ENCODE measurements around the gene PLAAT3.

DNA sequence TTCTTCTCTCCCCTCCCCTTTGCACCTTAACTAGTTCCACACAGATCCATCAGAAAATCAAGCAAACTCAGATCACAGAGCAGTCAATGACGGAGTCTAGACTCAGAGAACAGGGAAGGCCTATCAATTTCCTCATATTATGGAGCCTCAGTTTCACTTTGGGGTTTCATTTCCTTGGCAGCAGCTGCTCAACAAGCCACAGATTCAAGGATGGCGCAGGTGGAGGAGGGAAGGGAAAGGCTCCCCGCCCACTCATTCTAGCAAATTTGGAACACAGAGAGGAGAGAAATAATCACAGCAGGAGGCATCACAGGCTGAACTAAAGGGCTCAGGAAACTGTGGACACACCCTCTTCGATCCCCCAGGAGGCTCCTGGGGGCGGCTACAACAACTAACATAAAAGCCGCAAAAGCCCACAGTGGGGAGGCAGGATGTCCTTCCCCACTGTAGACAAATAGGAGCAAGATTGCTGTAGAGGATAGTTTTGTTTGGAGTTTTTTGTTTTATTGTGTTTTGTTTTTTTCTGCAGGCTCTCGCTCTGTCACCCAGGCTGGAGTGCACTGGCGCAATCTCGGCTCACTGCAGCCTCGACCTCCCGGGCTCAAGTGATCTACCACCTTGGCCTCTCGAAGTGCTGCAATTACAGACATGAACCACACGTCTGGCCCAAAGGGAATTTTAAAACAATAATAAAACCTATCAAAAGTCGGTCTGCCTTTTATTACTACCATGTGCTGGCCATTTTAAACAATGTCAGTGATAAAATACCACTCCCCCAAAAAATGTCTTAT lies 3.4 kb downstream of the PLAAT3 start:
- TF ChIP-seq, protein P1, sequence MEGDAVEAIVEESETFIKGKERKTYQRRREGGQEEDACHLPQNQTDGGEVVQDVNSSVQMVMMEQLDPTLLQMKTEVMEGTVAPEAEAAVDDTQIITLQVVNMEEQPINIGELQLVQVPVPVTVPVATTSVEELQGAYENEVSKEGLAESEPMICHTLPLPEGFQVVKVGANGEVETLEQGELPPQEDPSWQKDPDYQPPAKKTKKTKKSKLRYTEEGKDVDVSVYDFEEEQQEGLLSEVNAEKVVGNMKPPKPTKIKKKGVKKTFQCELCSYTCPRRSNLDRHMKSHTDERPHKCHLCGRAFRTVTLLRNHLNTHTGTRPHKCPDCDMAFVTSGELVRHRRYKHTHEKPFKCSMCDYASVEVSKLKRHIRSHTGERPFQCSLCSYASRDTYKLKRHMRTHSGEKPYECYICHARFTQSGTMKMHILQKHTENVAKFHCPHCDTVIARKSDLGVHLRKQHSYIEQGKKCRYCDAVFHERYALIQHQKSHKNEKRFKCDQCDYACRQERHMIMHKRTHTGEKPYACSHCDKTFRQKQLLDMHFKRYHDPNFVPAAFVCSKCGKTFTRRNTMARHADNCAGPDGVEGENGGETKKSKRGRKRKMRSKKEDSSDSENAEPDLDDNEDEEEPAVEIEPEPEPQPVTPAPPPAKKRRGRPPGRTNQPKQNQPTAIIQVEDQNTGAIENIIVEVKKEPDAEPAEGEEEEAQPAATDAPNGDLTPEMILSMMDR (IDR thresholded peaks at IDR 0.05) = no peak
- TF ChIP-seq POLR2A (IDR thresholded peaks at IDR 0.05) = no peak
